KG1 (cell line): ENCODE data around the gene DLG2.
"Not testable (repeated sequence)": the region's sequence is repeated elsewhere in the genome, so short reads cannot be mapped to it uniquely, and the experiment has no call there.

ENCODE experiments used
- DNase-seq: peaks from one replicate; lab custom pipeline; 2025; lab: John Stamatoyannopoulos, UW

Gene DLG2

GRCh38 chr11:85444479-85444878, 182.7 kb downstream of the DLG2 start:
- DNase-seq: no peak

DNA sequence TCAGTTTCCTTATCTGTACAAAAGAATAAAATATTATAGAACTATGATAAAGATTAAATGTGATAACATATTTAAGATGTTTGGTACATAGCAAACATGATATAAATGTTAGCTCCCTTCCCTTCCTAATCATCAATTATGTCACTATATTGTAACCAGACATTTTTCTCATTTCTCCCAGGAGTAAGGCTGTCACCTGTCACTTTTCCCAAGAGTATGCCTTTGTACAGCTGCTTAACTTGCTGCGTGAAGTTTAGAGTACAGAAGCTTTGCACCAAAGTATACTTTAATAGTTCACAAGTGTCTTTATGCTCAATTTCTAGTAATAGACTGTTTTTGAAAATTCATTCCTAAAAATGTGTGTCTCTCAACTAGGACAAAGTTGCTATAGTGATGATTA, 186.9 kb downstream of the DLG2 start:
- no peak for DNase-seq

- no peak for DNase-seq
These were observed 188.8 kb downstream of the DLG2 start for GRCh38 chr11:85438328-85438727.

DNA sequence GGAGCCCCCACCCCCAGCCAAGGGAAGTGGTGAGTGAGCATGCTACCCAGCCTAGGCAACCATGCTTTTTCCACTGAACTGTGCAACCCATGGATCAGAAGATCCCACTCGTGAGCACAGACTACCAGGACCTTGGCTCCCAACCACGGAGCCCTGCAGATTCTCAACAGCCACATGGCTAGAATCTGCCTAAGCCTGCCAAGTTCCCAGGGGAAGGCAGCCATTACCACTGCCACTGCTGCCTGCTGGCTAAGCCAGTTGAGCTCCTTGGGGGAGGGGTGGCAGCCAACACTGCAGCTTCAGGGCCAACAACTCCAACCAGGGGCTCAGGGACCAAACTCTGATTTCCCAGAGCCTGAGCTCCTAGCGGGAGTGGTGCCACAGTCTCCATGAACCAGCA, 195.8 kb downstream of the DLG2 start:
- DNase-seq: no peak

DNA sequence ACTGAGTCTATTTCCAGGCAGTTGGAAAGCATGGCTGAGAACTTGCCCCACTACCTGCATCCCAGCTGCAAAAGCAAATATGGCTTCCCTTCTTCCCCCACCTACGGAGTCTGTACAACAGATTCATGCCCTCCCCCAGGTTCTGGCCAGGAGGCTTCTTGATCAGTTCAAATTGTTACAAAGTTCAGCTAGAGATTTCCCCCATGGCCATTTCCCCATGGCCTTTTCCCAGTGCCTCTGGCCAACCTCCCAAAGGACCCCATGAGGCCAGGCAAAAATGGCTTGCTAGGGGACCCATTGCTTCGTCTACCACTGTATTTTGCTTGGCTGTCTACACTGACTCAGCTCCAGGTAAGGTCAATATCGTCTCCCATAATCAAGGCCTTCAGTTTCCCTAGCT, 203.3 kb downstream of the DLG2 start:
- DNase-seq: no peak

- DNase-seq: no peak
These were observed 203.8 kb downstream of the DLG2 start for GRCh38 chr11:85423316-85423715.

DNA sequence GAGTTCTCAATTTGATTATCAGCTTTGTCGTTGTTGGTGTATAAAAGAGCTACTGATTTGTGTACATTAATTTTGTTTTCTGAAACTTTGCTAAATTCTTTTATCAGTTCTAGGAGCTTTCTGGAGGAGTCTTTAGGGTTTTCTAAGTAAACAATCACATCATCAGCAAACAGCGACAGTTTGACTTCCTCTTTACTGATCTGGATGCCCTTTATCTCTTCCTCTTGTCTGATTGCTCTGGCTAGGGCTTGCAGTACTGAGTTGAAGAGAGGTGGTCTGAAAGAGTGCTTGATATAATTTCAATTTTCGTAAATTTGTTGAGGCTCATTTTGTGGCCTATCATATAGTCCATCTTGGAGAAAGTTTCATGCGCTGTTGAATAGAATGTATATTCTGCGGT, 213.0 kb downstream of the DLG2 start:
- DNase-seq: no peak

DNA sequence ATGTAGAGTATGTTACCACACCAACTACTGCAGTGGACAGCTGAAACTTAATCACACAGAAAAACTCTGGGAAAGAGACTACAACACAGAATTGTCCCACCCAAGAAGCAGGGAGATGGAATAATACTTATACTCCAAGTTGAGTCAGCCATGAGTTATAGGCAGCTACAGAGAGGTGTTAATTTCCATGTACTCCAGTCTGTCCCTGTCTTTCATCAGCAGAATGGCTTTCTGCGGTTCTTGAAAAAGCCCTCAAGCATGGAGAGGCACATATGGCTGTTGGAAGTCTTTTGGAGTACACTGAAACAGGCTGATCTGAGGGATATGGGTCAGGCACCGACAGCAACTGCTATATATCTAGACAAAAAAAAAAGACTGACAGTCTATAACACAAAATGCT, 219.5 kb downstream of the DLG2 start:
- no peak for DNase-seq

- DNase-seq: no peak
These were observed 220.3 kb downstream of the DLG2 start for GRCh38 chr11:85406841-85407240.

DNA sequence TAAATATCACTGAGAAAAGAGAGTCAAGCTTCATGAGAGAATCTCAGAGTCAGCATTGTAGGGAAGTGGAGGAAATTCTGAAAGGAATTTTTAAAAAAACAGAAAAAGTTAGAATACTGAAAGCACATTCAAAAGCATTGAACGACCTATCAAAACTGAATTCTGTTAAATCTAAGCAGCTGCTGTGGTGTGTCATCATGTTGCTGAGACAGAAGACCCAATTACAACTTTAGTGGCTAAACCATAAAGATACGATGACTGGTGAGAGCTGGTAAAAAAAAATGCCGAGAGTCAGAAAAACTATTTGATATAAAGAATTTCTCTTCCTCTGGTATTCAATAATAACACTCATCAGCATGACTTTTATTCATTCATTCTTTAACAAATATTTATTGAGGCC, 220.8 kb downstream of the DLG2 start:
- DNase-seq: no peak

DNA sequence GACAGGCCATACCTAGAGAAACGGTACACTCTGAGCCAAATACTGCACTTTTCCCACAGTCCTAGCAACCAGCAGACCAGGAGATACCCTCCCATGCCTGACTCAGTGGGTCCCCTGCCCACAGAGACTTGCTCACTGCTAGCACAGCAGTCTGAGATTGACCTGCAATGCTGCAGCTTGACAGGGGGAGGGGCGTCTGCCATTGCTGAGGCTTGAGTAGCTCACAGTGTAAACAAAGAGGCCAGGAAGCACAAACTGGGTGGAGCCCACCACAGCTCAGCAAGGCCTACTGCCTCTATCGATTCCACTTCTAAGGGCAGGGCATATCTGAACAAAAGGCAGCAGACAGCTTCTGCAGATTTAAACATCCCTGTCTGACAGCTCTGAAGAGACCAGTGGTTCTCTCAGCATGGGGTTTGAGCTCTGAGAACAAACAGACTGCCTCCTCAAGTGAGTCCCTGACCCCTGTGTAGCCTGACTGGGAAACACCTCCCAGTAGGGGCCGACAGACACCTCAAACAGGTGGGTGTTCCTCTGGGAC, 231.6 kb downstream of the DLG2 start:
- DNase-seq: not testable (repeated sequence)

- DNase-seq: no peak
These were observed 232.9 kb downstream of the DLG2 start for GRCh38 chr11:85394283-85394682.

DNA sequence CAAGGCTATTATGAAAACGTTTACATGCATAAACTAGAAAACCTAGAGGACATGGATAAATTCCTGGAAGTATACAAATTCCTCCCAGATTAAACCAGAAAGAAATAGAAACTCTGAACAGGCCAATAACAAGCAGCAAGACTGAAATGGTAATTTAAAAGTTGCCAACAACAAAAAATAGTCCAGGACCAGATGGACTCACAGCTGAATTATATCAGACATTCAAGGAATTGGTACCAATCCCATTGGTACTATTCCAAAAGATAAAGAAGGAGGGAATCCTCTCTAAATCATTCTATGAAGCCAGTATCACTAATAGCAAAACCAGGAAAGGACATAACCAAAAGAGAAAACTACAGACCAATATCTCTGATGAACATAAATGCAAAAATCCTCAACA, 236.0 kb downstream of the DLG2 start:
- no peak for DNase-seq

DNA sequence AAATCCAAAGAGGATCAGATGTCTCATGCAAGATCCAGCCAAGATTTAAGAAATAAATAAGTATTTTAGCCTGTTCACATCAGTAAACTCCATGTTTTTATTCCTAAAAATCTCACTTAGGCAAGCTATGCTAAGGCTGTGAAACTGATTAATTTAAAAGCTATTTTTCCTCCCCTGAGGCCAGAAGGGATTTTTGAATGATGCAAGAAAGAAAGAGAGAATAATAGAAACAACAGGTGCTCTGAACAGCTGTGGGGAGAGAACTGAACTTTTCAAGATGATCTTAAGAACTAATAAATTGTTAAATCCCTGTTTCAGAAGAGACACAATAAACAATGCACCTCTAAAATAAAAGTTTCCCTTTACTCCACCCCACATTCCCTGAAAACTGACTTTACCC, 241.6 kb downstream of the DLG2 start:
- DNase-seq: no peak

- DNase-seq: no peak
These were observed 242.0 kb downstream of the DLG2 start for GRCh38 chr11:85385111-85385510.

GRCh38 chr11:85379066-85379465, 248.1 kb downstream of the DLG2 start:
- DNase-seq: no peak

GRCh38 chr11:85377901-85378300, 249.2 kb downstream of the DLG2 start:
- no peak for DNase-seq

GRCh38 chr11:85359859-85360258, 267.3 kb downstream of the DLG2 start:
- DNase-seq: no peak

- no peak for DNase-seq
These were observed 271.2 kb downstream of the DLG2 start for GRCh38 chr11:85355921-85356320.

- DNase-seq: not testable (repeated sequence)
These were observed 277.6 kb downstream of the DLG2 start for GRCh38 chr11:85349539-85349938.

GRCh38 chr11:85348945-85349344, 278.2 kb downstream of the DLG2 start:
- no peak for DNase-seq

GRCh38 chr11:85347291-85347690, 279.9 kb downstream of the DLG2 start:
- DNase-seq: no peak

GRCh38 chr11:85346484-85346883, 280.7 kb downstream of the DLG2 start:
- no peak for DNase-seq

- DNase-seq: not testable (repeated sequence)
These were observed 286.3 kb downstream of the DLG2 start for GRCh38 chr11:85340846-85341245.

GRCh38 chr11:85318573-85318972, 308.6 kb downstream of the DLG2 start:
- no peak for DNase-seq
